SU-DHL-6 (cell line): ENCODE results near the gene CYB561D1.

Experiments
- H2AFZ ChIP-seq: fragments of 200-600 bp; sonication (generic); 2 replicates; pipeline ENCODE4 v1.6.1; 2014; ENCODE audit warnings: low read depth, mild to moderate bottlenecking, moderate library complexity, mixed read lengths, antibody characterized with exemption, low read length; ENCODE audit not compliant: severe bottlenecking
- H3F3A ChIP-seq: fragments of 200-600 bp; shearing (Covaris generic); 2 replicates; pipeline ENCODE4 v1.6.0; 2016; ENCODE audit warnings: antibody characterized with exemption, mild to moderate bottlenecking; ENCODE audit not compliant: insufficient read depth
- H3K27ac ChIP-seq: fragments of 200-600 bp; sonication (generic); 2 replicates; pipeline ENCODE4 v1.5.1; 2016; ENCODE audit warnings: low read depth, mild to moderate bottlenecking, low read length, moderate library complexity, mixed read lengths
- H3K27me3 ChIP-seq: fragments of 200-600 bp; sonication (generic), shearing (Covaris generic); 2 replicates; pipeline ENCODE4 v1.6.0; 2014; ENCODE audit warnings: mild to moderate bottlenecking, low read length
- H3K36me3 ChIP-seq: fragments of 200-600 bp; sonication (generic); 2 replicates; pipeline ENCODE4 v1.6.1; 2014; ENCODE audit warnings: mild to moderate bottlenecking, low read length, mixed read lengths
- H3K4me2 ChIP-seq: fragments of 300-600, 200-600 bp; shearing (Covaris generic), sonication (generic); 2 replicates; pipeline ENCODE4 v1.6.0; 2014; ENCODE audit warnings: low read length, low read depth, mild to moderate bottlenecking; ENCODE audit not compliant: poor library complexity, severe bottlenecking
- H3K4me3 ChIP-seq: fragments of 200-600 bp; sonication (generic); 2 replicates; pipeline ENCODE4 v1.5.1; 2014; ENCODE audit warnings: antibody characterized with exemption, low read length, mild to moderate bottlenecking, mixed read lengths; ENCODE audit not compliant: insufficient read depth, poor library complexity, severe bottlenecking
- H3K79me2 ChIP-seq: fragments of 200-600 bp; sonication (generic); 2 replicates; pipeline ENCODE4 v1.6.1; 2014; ENCODE audit warnings: mild to moderate bottlenecking, low read length, moderate library complexity; ENCODE audit not compliant: insufficient read depth
- H3K9ac ChIP-seq: fragments of 200-600 bp; sonication (generic); 2 replicates; pipeline ENCODE4 v1.7.0; 2014; ENCODE audit warnings: mild to moderate bottlenecking, low read length
- H3K9me2 ChIP-seq: fragments of 200-600 bp; sonication (generic); replicated peaks from 2 replicates; pipeline ENCODE4 v1.6.1; 2014; ENCODE audit warnings: low read length; ENCODE audit not compliant: insufficient read depth
- H3K9me3 ChIP-seq: fragments of 200-600 bp; sonication (generic); 2 replicates; pipeline ENCODE4 v1.6.1; 2014; ENCODE audit warnings: low read length, mixed read lengths; ENCODE audit not compliant: insufficient read depth
- H4K20me1 ChIP-seq: fragments of 200-600 bp; sonication (generic); 2 replicates; pipeline ENCODE4 v1.6.1; 2014; ENCODE audit warnings: low read depth, mild to moderate bottlenecking, antibody characterized with exemption, low read length, moderate library complexity, mixed read lengths
- CTCF ChIP-seq: fragments of 200-600 bp; sonication (generic); IDR thresholded peaks from one replicate; pipeline ENCODE4 v1.5.1; 2017; ENCODE audit warnings: antibody characterized with exemption, mild to moderate bottlenecking, low read length, moderate library complexity; ENCODE audit not compliant: insufficient read depth, poor library complexity, severe bottlenecking
- EZH2phosphoT487 ChIP-seq: fragments of 200-600 bp; sonication (generic), shearing (Covaris generic); conservative IDR thresholded peaks from 2 replicates; pipeline ENCODE4 v1.6.1; 2018; ENCODE audit warnings: mild to moderate bottlenecking, antibody characterized with exemption, low read length, moderate library complexity, mixed read lengths

Gene CYB561D1

GRCh38 chr1:109513110-109513710 lies 19.3 kb downstream of the CYB561D1 start:
- Histone ChIP-seq H3K79me2 (no peaks in the 10 kb centered on the region), H3K9ac (no peak overlapping the region), H3K27ac (no peak overlapping the region), H3K9me3 (no peaks in the 10 kb centered on the region), H4K20me1 (no peaks in the 10 kb centered on the region), H3K36me3 (no peaks in the 10 kb centered on the region), H3K4me3 (no peak overlapping the region), H3F3A (no peaks in the 10 kb centered on the region), H3K27me3 (no peaks in the 10 kb centered on the region), H3K4me2 (no peak overlapping the region), H3K9me2 (no peaks in the 10 kb centered on the region), H2AFZ (no peak overlapping the region)
- TF ChIP-seq CTCF (no peak), EZH2phosphoT487 (no peak)

- Histone ChIP-seq H2AFZ (no peak overlapping the region), H3F3A (no peaks in the 10 kb centered on the region), H3K27me3 (no peaks in the 10 kb centered on the region), H3K27ac (no peak overlapping the region), H4K20me1 (no peaks in the 10 kb centered on the region), H3K9me2 (no peaks in the 10 kb centered on the region), H3K9me3 (no peaks in the 10 kb centered on the region), H3K4me3 (no peak overlapping the region), H3K4me2 (no peak overlapping the region), H3K36me3 (no peaks in the 10 kb centered on the region), H3K79me2 (no peaks in the 10 kb centered on the region), H3K9ac (no peak overlapping the region)
- TF ChIP-seq EZH2phosphoT487 (no peak), CTCF (no peak)
Observed at GRCh38 chr1:109514846-109515245, 21.0 kb downstream of the CYB561D1 start.

DNA sequence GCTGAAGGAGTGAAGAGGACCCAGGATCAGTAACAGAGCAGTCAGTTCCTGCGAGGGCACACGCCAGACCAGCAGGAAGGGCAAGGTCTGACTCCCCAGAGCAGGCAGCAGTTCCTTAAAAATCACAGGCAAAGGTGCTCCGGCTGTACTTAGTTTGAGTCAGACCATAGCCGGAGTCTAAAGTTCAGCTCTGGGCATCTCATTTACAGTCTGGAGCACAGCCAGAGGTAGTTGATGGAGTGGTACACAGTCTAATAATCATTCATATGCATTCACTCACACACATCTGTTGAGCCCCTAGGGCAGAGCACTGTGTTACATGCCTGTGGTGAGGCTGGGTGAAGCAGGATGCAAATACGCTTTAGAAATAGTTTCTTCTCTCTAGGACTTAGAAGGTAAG lies 23.0 kb downstream of the CYB561D1 start:
- Histone ChIP-seq H3K4me3 (no peak overlapping the region), H3K9me3 (no peaks in the 10 kb centered on the region), H3K4me2 (no peak overlapping the region), H2AFZ (no peak overlapping the region), H3K79me2 (no peaks in the 10 kb centered on the region), H3K36me3 (no peaks in the 10 kb centered on the region), H4K20me1 (no peaks in the 10 kb centered on the region), H3K27ac (no peak overlapping the region), H3F3A (no peaks in the 10 kb centered on the region), H3K9me2 (no peaks in the 10 kb centered on the region), H3K9ac (no peak overlapping the region), H3K27me3 (no peaks in the 10 kb centered on the region)
- TF ChIP-seq CTCF = no peak
- TF ChIP-seq EZH2phosphoT487 = no peak
